Right lobe of liver (tissue), 6 donors: ENCODE measurements around the gene ABL1. TPM values are rescaled to one million over a fixed set of nuclear protein-coding genes. Genes with fewer than 3 reads are reported as not detected.

Source experiments
- ATAC-seq, 4 donors: fragments of 200-7000 bp; cut with Tn5 transposase; one replicate each; pipeline ENCODE4 v1.9.1; 2020; ENCODE audit warnings: mild to moderate bottlenecking in 4 of 4, moderate library complexity in 4 of 4
- DNase-seq, 3 donors: peaks; one replicate each; pipeline ENCODE4 v3.0.0-alpha.2; 2020
- H3K27ac ChIP-seq, 3 donors: fragments of 200-600 bp; one replicate each; pipeline ENCODE4 v1.8.0; 2022
- H3K27me3 ChIP-seq, 2 donors: fragments of 200-600 bp; one replicate each; pipeline ENCODE4 v1.8.0; 2022
- H3K36me3 ChIP-seq, 4 donors: fragments of 200-600 bp; sonication (generic) in 1 of 4; one replicate each; pipeline versions ENCODE4 v1.5.1 to v1.8.0; 2017 to 2022; ENCODE audit warnings: control low read depth in 1 of 4
- H3K4me1 ChIP-seq, 4 donors: fragments of 200-600 bp; sonication (generic) in 1 of 4; one replicate each; pipeline versions ENCODE4 v1.5.1 to v1.8.0; 2017 to 2022; ENCODE audit warnings: control low read depth in 1 of 4
- H3K4me3 ChIP-seq, 3 donors: fragments of 200-600 bp; one replicate each; pipeline ENCODE4 v1.8.0; 2022
- H3K9me3 ChIP-seq, 4 donors: fragments of 200-600 bp; sonication (generic) in 1 of 4; one replicate each; pipeline versions ENCODE4 v1.5.1 to v1.8.0; 2017 to 2022; ENCODE audit warnings: control low read depth in 1 of 4
- CTCF ChIP-seq, 4 donors: fragments of 200-600 bp in 3 of 4; fragments of 450-650 bp in 1 of 4; IDR thresholded peaks; one replicate each; pipeline versions ENCODE4 v1.5.1 to v1.8.0; 2016 to 2022; ENCODE audit warnings: antibody characterized with exemption in 4 of 4, mild to moderate bottlenecking in 2 of 4
- POLR2A ChIP-seq: fragments of 450-650 bp; IDR thresholded peaks from one replicate; pipeline ENCODE4 v1.6.1; 2017; ENCODE audit warnings: antibody characterized with exemption, mild to moderate bottlenecking
- WGBS: methylation state at CpG from one replicate; pipeline ENCODE4 v1.1.6; 2018; ENCODE audit warnings: low coverage, low lambda C conversion rate; ENCODE audit not compliant: insufficient coverage; ENCODE audit errors: missing lambda C conversion rate; 5-methylcytosine and 5-hydroxymethylcytosine counted together
- intact Hi-C, 2 donors: fragments of 100-400 bp; cut with DNase I; formaldehyde crosslinking; loops; one replicate each; pipeline versions ENCODE4 v1.11.2 to v1.14.1; 2022
- total RNA-seq, 6 experiments: library from RNA; depleted of rRNA in 2 of 6; stranded (reverse); fragments of >200 nt in 2 of 6; fragmentation: NEBNext Ultra II Directional in 3 of 6; extraction: Animal tissue kit (Norgen Biotek cat#: 25700) in 3 of 6; gene quantifications; one replicate each; pipeline versions ENCODE4 v1.1.0 to v1.2.4, GENCODE V29; 2016 to 2023
- donor health status: DM: no; HTN: yes; CAD: no.
- donor health status: DM: no; HTN: no; CAD: no.
- donor health status: DM: no; HTN: no; CAD: no.
- donor health status: DM: no; HTN: yes; CAD: no.
- donor health status: DM: no; HTN: yes; CAD: no.

ABL1 gene
- total RNA-seq, 6 experiments from 2014 or later = 17.0 to 25.8 (median 18.8) TPM

DNA sequence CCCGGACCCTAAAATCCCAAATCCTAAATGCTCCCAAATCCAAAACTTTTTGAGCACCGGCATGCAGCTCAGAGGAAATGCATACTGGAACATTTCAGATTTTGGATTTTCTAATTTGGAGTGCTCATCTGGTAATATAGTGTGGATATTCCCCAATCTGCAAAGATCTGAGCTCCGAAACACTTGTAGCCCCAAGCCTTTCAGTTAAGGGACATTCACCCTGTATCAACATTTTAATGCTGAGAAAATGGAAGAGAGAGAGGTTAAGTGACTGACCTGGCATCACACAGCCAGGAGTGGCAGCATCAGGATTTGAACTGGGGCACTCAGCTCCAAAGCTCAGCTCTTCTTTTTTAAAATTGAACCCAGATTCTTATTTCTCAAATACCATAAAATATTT lies 30.9 kb downstream of the ABL1 start:
- peaks cover 0 to 7% (median 0%) of the 10 kb centered on the region in 4 donors for H3K36me3 ChIP-seq
- no peaks in the 10 kb centered on the region for H3K27me3 ChIP-seq
- DNase-seq = no peak
- 75% methylated on average over 2 of the region's 3 CpGs for WGBS
- no peak for TF ChIP-seq CTCF (IDR thresholded peaks at IDR 0.05)
- no peak for TF ChIP-seq POLR2A
- H3K4me1 ChIP-seq = no peaks in the 10 kb centered on the region
- no peak overlapping the region for H3K4me3 ChIP-seq
- H3K9me3 ChIP-seq = no peaks in the 10 kb centered on the region
- intact Hi-C loops = loop anchor here (5.0 to 10.0 kb wide), 2 partner anchors 76 to 91 kb away; no protein-coding TSS in a partner anchor
- no peak overlapping the region for H3K27ac ChIP-seq
- ATAC-seq = no peak

GRCh38 chr9:130866474-130866965 lies 31.5 kb downstream of the ABL1 start:
- Histone ChIP-seq H3K27ac (no peak overlapping the region), H3K9me3 (no peaks in the 10 kb centered on the region), H3K27me3 (no peaks in the 10 kb centered on the region), H3K36me3 (peaks cover 0 to 7% (median 0%) of the 10 kb centered on the region in 4 donors), H3K4me1 (no peaks in the 10 kb centered on the region), H3K4me3 (no peak overlapping the region)
- peak; percentile 57 to 72 (median 60) for DNase-seq
- intact Hi-C loops = loop anchor here (5.0 to 10.0 kb wide), 2 partner anchors 76 to 92 kb away; no protein-coding TSS in a partner anchor
- 4% methylated on average over 3 of the region's 4 CpGs for WGBS
- ATAC-seq = peak; percentile 83 to 88 (median 87)
- TF ChIP-seq CTCF (IDR thresholded peaks at IDR 0.05) (peak; percentile 75 to 87 (median 82)), POLR2A (no peak)

DNA sequence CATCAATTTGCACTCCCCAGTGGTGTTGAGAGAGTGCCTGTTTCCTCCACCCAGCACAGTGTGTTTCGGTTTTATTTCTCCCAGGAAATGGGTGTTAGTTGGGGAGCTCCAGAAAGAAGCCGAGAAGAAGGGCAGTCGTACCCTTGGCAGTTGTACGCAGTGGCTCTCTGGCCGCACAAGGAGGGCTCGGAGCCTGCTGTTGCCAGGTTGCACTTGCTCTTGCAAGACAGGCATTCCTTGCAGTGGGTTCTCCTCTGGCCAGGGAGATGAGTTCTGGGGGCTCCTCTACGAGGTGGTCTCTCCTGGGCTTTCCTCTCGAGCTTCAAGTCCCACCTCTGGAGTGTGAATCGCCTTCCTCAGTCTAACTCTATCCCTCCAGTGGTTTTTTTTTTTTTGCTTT lies 32.5 kb downstream of the ABL1 start:
- Histone ChIP-seq H3K4me1 (peaks cover 0 to 5% (median 0%) of the 10 kb centered on the region in 4 donors), H3K27me3 (no peaks in the 10 kb centered on the region), H3K36me3 (peaks cover 0 to 7% (median 0%) of the 10 kb centered on the region in 4 donors), H3K4me3 (no peak overlapping the region), H3K27ac (no peak overlapping the region), H3K9me3 (no peaks in the 10 kb centered on the region)
- TF ChIP-seq POLR2A = no peak
- no peak for TF ChIP-seq CTCF (IDR thresholded peaks at IDR 0.05)
- intact Hi-C loops = loop anchor here (5.0 to 10.0 kb wide), 2 partner anchors 75 to 93 kb away; no protein-coding TSS in a partner anchor
- DNase-seq = peak in 1 of 3 donors; percentile 27
- WGBS = 80% methylated on average over 2 of the region's 9 CpGs
- no peak for ATAC-seq

DNA sequence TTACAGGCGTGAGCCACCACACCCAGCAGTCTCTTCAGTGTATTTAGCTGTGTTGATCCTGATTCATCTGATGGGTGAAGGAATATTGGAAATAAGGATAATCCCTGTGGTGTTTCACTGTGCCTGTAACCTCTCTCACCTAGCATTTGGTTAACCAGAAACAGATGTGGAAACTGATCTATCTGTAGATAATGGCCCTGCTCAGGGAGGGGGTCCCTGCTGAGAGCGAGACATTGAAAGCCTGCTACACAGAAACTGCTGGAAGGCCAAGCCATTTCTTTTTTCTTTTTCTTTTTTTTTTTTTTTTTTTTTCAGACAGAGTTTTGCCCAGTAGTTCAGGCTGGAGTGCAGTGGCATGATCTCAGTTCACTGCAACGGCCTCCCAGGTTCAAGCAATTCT lies 33.2 kb downstream of the ABL1 start:
- Histone ChIP-seq H3K27me3 (no peaks in the 10 kb centered on the region), H3K4me1 (peaks cover 0 to 12% (median under 1%) of the 10 kb centered on the region in 4 donors), H3K9me3 (no peaks in the 10 kb centered on the region), H3K27ac (no peak overlapping the region), H3K36me3 (peaks cover 0 to 4% (median 0%) of the 10 kb centered on the region in 4 donors), H3K4me3 (no peak overlapping the region)
- DNase-seq (no peak), ATAC-seq (no peak)
- intact Hi-C loops = loop anchor here (5.0 to 10.0 kb wide), 2 partner anchors 74 to 93 kb away; no protein-coding TSS in a partner anchor
- TF ChIP-seq POLR2A (no peak), CTCF (IDR thresholded peaks at IDR 0.05) (no peak)
- WGBS = 100% methylated on average over 3 of the region's 3 CpGs
